ENCODE results near the gene LTBR. TPM values are rescaled to one million over a fixed set of nuclear protein-coding genes. Genes with fewer than 3 reads are reported as not detected.

LTBR gene
- total and polyA plus RNA-seq, 7 experiments from 2014 or later, result 0.34 to 25.2 (median 2.2) TPM; not detected in 2

GRCh38 chr12:6392504-6392903 is 8.5 kb downstream of the LTBR start:
- Mint-ChIP-seq H3K27me3 (peaks cover 0 to 17% (median 0%) of the 10 kb centered on the region in 5 donors), H3K4me1 (peaks cover 0 to 4% (median 0%) of the 10 kb centered on the region in 7 donors), H3K27ac (peak overlapping the region in 1 of 9 donors; percentile 60), H3K36me3 (no peaks in the 10 kb centered on the region), H3K4me3 (no peak overlapping the region), H3K9me3 (no peaks in the 10 kb centered on the region)
- intact Hi-C loops (cut with micrococcal nuclease), result no loop called here
- no peaks in the 10 kb centered on the region for H3K9me3 ChIP-seq (ENCODE audit: control insufficient read depth in 2 of 3, low read length in 3 of 3)
- H3K4me3 ChIP-seq (ENCODE audit: low read length), result no peak overlapping the region
- no peak for DNase-seq
- no peaks in the 10 kb centered on the region for H3K36me3 ChIP-seq (ENCODE audit: control insufficient read depth in 2 of 3, insufficient read depth in 3 of 3, low read length in 3 of 3)
- ChIA-PET POLR2A (interaction anchor here (0.6 kb wide), 1 partner anchor 22 kb away, joined by 3 read pairs; no protein-coding TSS in a partner anchor), CTCF (interaction anchor here (1.0 kb wide), 1 partner anchor 10 kb away, joined by 4 read pairs; no protein-coding TSS in a partner anchor)
- H3K4me1 ChIP-seq (ENCODE audit: control insufficient read depth in 2 of 2, insufficient read depth in 2 of 2, low read length in 2 of 2), result no peaks in the 10 kb centered on the region
- H3K27ac ChIP-seq (ENCODE audit: low read depth, low read length), result no peak overlapping the region
- H3K27me3 ChIP-seq (ENCODE audit: control insufficient read depth in 2 of 2, insufficient read depth in 2 of 2, low read length in 2 of 2), result no peaks in the 10 kb centered on the region
- ATAC-seq, result no peak

GRCh38 chr12:6393109-6393508 is 9.1 kb downstream of the LTBR start:
- no peak for ATAC-seq
- Histone ChIP-seq H3K4me1 (ENCODE audit: control insufficient read depth in 2 of 2, insufficient read depth in 2 of 2, low read length in 2 of 2) (no peaks in the 10 kb centered on the region), H3K4me3 (ENCODE audit: low read length) (no peak overlapping the region), H3K36me3 (ENCODE audit: control insufficient read depth in 2 of 3, insufficient read depth in 3 of 3, low read length in 3 of 3) (no peaks in the 10 kb centered on the region), H3K27me3 (ENCODE audit: control insufficient read depth in 2 of 2, insufficient read depth in 2 of 2, low read length in 2 of 2) (no peaks in the 10 kb centered on the region), H3K9me3 (ENCODE audit: control insufficient read depth in 2 of 3, low read length in 3 of 3) (no peaks in the 10 kb centered on the region), H3K27ac (ENCODE audit: low read depth, low read length) (no peak overlapping the region)
- intact Hi-C loops (cut with micrococcal nuclease), result no loop called here
- ChIA-PET POLR2A (interaction anchor here (0.6 kb wide), 1 partner anchor 21 kb away, joined by 3 read pairs; no protein-coding TSS in a partner anchor), CTCF (interaction anchor here (1.0 kb wide), 1 partner anchor 11 kb away, joined by 4 read pairs; no protein-coding TSS in a partner anchor)
- no peaks in the 10 kb centered on the region for H3K36me3 Mint-ChIP-seq
- peaks cover 0 to 4% (median 0%) of the 10 kb centered on the region in 7 donors for H3K4me1 Mint-ChIP-seq
- H3K9me3 Mint-ChIP-seq, result no peaks in the 10 kb centered on the region
- peaks cover 0 to 16% (median 0%) of the 10 kb centered on the region in 5 donors for H3K27me3 Mint-ChIP-seq
- no peak for DNase-seq
- H3K27ac Mint-ChIP-seq, result no peak overlapping the region
- no peak overlapping the region for H3K4me3 Mint-ChIP-seq

- POLR2A ChIA-PET, result no interaction called here
- Histone ChIP-seq H3K27ac (ENCODE audit: low read depth, low read length) (no peak overlapping the region), H3K36me3 (ENCODE audit: control insufficient read depth in 2 of 3, insufficient read depth in 3 of 3, low read length in 3 of 3) (no peaks in the 10 kb centered on the region), H3K4me3 (ENCODE audit: low read length) (no peak overlapping the region), H3K27me3 (ENCODE audit: control insufficient read depth in 2 of 2, insufficient read depth in 2 of 2, low read length in 2 of 2) (no peaks in the 10 kb centered on the region), H3K4me1 (ENCODE audit: control insufficient read depth in 2 of 2, insufficient read depth in 2 of 2, low read length in 2 of 2) (no peaks in the 10 kb centered on the region), H3K9me3 (ENCODE audit: control insufficient read depth in 2 of 3, low read length in 3 of 3) (no peaks in the 10 kb centered on the region)
- Mint-ChIP-seq H3K9me3 (no peaks in the 10 kb centered on the region), H3K4me3 (no peak overlapping the region), H3K27me3 (peaks cover 0 to 10% (median 0%) of the 10 kb centered on the region in 5 donors), H3K27ac (no peak overlapping the region), H3K4me1 (no peaks in the 10 kb centered on the region), H3K36me3 (no peaks in the 10 kb centered on the region)
- ATAC-seq, result no peak
- no peak for DNase-seq
- CTCF ChIA-PET, result no interaction called here
- intact Hi-C loops (cut with micrococcal nuclease), result no loop called here
Observed at GRCh38 chr12:6394398-6394797, 10.4 kb downstream of the LTBR start.

GRCh38 chr12:6396031-6396430 is 12.1 kb downstream of the LTBR start:
- no peaks in the 10 kb centered on the region for H3K27me3 ChIP-seq (ENCODE audit: control insufficient read depth in 2 of 2, insufficient read depth in 2 of 2, low read length in 2 of 2)
- H3K9me3 Mint-ChIP-seq, result peaks cover 0 to 1% (median 0%) of the 10 kb centered on the region in 11 donors
- intact Hi-C loops (cut with micrococcal nuclease), result no loop called here
- peaks cover 0 to 10% (median 0%) of the 10 kb centered on the region in 5 donors for H3K27me3 Mint-ChIP-seq
- H3K4me3 ChIP-seq (ENCODE audit: low read length), result no peak overlapping the region
- ChIA-PET POLR2A (no interaction called here), CTCF (no interaction called here)
- no peak overlapping the region for H3K27ac ChIP-seq (ENCODE audit: low read depth, low read length)
- H3K36me3 Mint-ChIP-seq, result no peaks in the 10 kb centered on the region
- no peaks in the 10 kb centered on the region for H3K9me3 ChIP-seq (ENCODE audit: control insufficient read depth in 2 of 3, low read length in 3 of 3)
- no peak overlapping the region for H3K27ac Mint-ChIP-seq
- no peak overlapping the region for H3K4me3 Mint-ChIP-seq
- no peaks in the 10 kb centered on the region for H3K36me3 ChIP-seq (ENCODE audit: control insufficient read depth in 2 of 3, insufficient read depth in 3 of 3, low read length in 3 of 3)
- no peaks in the 10 kb centered on the region for H3K4me1 ChIP-seq (ENCODE audit: control insufficient read depth in 2 of 2, insufficient read depth in 2 of 2, low read length in 2 of 2)
- DNase-seq (no peak), ATAC-seq (no peak)
- no peaks in the 10 kb centered on the region for H3K4me1 Mint-ChIP-seq

- no peak overlapping the region for H3K27ac ChIP-seq (ENCODE audit: low read depth, low read length)
- DNase-seq (no peak), ATAC-seq (no peak)
- no peaks in the 10 kb centered on the region for H3K27me3 ChIP-seq (ENCODE audit: control insufficient read depth in 2 of 2, insufficient read depth in 2 of 2, low read length in 2 of 2)
- Mint-ChIP-seq H3K4me3 (no peak overlapping the region), H3K27me3 (peaks cover 0 to 18% (median 0%) of the 10 kb centered on the region in 5 donors), H3K27ac (peak overlapping the region in 1 of 9 donors; percentile 23), H3K4me1 (no peaks in the 10 kb centered on the region), H3K9me3 (peaks cover 0 to 1% (median 0%) of the 10 kb centered on the region in 11 donors), H3K36me3 (no peaks in the 10 kb centered on the region)
- H3K4me3 ChIP-seq (ENCODE audit: low read length), result no peak overlapping the region
- no peaks in the 10 kb centered on the region for H3K4me1 ChIP-seq (ENCODE audit: control insufficient read depth in 2 of 2, insufficient read depth in 2 of 2, low read length in 2 of 2)
- no peaks in the 10 kb centered on the region for H3K36me3 ChIP-seq (ENCODE audit: control insufficient read depth in 2 of 3, insufficient read depth in 3 of 3, low read length in 3 of 3)
- POLR2A ChIA-PET, result no interaction called here
- intact Hi-C loops (cut with micrococcal nuclease), result no loop called here
- CTCF ChIA-PET, result interaction anchor here (0.7 kb wide), 1 partner anchor 78 kb away, joined by 7 read pairs; no protein-coding TSS in a partner anchor
- H3K9me3 ChIP-seq (ENCODE audit: control insufficient read depth in 2 of 3, low read length in 3 of 3), result no peaks in the 10 kb centered on the region
Observed at GRCh38 chr12:6399884-6400644, 16.1 kb downstream of the LTBR start.

GRCh38 chr12:6404390-6404789 is 20.4 kb downstream of the LTBR start:
- H3K36me3 ChIP-seq (ENCODE audit: control insufficient read depth in 2 of 3, insufficient read depth in 3 of 3, low read length in 3 of 3), result no peaks in the 10 kb centered on the region
- Mint-ChIP-seq H3K4me1 (peaks cover 0 to 3% (median 0%) of the 10 kb centered on the region in 7 donors), H3K4me3 (no peak overlapping the region), H3K27ac (no peak overlapping the region), H3K9me3 (peaks cover 0 to 4% (median 0%) of the 10 kb centered on the region in 11 donors), H3K36me3 (no peaks in the 10 kb centered on the region), H3K27me3 (peaks cover 0 to 24% (median 0%) of the 10 kb centered on the region in 5 donors)
- H3K9me3 ChIP-seq (ENCODE audit: control insufficient read depth in 2 of 3, low read length in 3 of 3), result no peaks in the 10 kb centered on the region
- ATAC-seq (no peak), DNase-seq (no peak)
- intact Hi-C loops (cut with micrococcal nuclease), result no loop called here
- H3K4me1 ChIP-seq (ENCODE audit: control insufficient read depth in 2 of 2, insufficient read depth in 2 of 2, low read length in 2 of 2), result no peaks in the 10 kb centered on the region
- ChIA-PET CTCF (no interaction called here), POLR2A (interaction anchor here (0.7 to 0.8 kb wide), 2 partner anchors 44 to 58 kb away, joined by 3 read pairs; no protein-coding TSS in a partner anchor)
- H3K27me3 ChIP-seq (ENCODE audit: control insufficient read depth in 2 of 2, insufficient read depth in 2 of 2, low read length in 2 of 2), result no peaks in the 10 kb centered on the region
- H3K4me3 ChIP-seq (ENCODE audit: low read length), result no peak overlapping the region
- H3K27ac ChIP-seq (ENCODE audit: low read depth, low read length), result no peak overlapping the region
